Gastrocnemius medialis (tissue), 4 donors: ENCODE data around the gene GPR132.

Experiments
- POLR2A ChIP-seq, 2 donors: fragments of 450-650 bp; IDR thresholded peaks; one replicate each; pipeline ENCODE4 v1.6.1; 2017; ENCODE audit warnings: antibody characterized with exemption in 2 of 2, mild to moderate bottlenecking in 2 of 2, moderate library complexity in 2 of 2
- TF ChIP-seq, protein P1 (sequence below), 5 experiments: fragments of 450-650 bp in 3 of 5; fragments of 200-600 bp in 2 of 5; sonication (generic) in 2 of 5; IDR thresholded peaks in 4 of 5; conservative IDR thresholded peaks in 1 of 5; 1 replicate in 4 of 5; 2 replicates in 1 of 5; pipeline ENCODE4 v1.5.1; 2016 to 2019; ENCODE audit warnings: antibody characterized with exemption in 5 of 5, mild to moderate bottlenecking in 3 of 5, moderate library complexity in 3 of 5

- TF ChIP-seq POLR2A (IDR thresholded peaks at IDR 0.05): no peak
- TF ChIP-seq, protein P1, sequence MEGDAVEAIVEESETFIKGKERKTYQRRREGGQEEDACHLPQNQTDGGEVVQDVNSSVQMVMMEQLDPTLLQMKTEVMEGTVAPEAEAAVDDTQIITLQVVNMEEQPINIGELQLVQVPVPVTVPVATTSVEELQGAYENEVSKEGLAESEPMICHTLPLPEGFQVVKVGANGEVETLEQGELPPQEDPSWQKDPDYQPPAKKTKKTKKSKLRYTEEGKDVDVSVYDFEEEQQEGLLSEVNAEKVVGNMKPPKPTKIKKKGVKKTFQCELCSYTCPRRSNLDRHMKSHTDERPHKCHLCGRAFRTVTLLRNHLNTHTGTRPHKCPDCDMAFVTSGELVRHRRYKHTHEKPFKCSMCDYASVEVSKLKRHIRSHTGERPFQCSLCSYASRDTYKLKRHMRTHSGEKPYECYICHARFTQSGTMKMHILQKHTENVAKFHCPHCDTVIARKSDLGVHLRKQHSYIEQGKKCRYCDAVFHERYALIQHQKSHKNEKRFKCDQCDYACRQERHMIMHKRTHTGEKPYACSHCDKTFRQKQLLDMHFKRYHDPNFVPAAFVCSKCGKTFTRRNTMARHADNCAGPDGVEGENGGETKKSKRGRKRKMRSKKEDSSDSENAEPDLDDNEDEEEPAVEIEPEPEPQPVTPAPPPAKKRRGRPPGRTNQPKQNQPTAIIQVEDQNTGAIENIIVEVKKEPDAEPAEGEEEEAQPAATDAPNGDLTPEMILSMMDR (IDR thresholded peaks at IDR 0.05 in 4 of 5, conservative IDR thresholded peaks at IDR 0.05 in 1 of 5): no peak
Observed at GRCh38 chr14:105107781-105108515, 42.7 kb upstream of the GPR132 start.
